ENCODE measurements around the gene KHK.
"Not testable (repeated sequence)": the region's sequence is repeated elsewhere in the genome, so short reads cannot be mapped to it uniquely, and the experiment has no call there.

The KHK gene

GRCh38 chr2:27097341-27097740 is 10.8 kb downstream of the KHK start:
- DNase-seq (ENCODE audit: low read depth): no peak

DNA sequence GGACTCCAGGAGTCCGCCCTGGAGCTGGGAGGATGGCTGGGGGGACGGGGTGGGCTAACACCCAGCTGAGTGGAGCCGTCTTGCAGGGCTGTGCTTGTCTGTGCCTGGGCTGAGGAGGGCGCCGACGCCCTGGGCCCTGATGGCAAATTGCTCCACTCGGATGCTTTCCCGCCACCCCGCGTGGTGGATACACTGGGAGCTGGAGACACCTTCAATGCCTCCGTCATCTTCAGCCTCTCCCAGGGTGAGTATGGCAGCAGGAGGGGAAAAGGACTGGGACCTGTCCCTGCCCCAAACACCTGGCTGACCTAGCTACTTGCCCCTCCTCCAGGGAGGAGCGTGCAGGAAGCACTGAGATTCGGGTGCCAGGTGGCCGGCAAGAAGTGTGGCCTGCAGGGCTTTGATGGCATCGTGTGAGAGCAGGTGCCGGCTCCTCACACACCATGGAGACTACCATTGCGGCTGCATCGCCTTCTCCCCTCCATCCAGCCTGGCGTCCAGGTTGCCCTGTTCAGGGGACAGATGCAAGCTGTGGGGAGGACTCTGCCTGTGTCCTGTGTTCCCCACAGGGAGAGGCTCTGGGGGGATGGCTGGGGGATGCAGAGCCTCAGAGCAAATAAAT is 12.9 kb downstream of the KHK start:
- no peak for DNase-seq (ENCODE audit: low read depth)

- DNase-seq (ENCODE audit: low read depth): no peak
Observed at GRCh38 chr2:27100036-27100435, 13.5 kb downstream of the KHK start.

GRCh38 chr2:27102329-27102728 is 15.8 kb downstream of the KHK start:
- no peak for DNase-seq (ENCODE audit: low read depth)

- no peak for DNase-seq (ENCODE audit: low read depth)
Observed at GRCh38 chr2:27105981-27106380, 19.4 kb downstream of the KHK start.

- no peak for DNase-seq (ENCODE audit: low read depth)
Observed at GRCh38 chr2:27108221-27108620, 21.6 kb downstream of the KHK start.

DNA sequence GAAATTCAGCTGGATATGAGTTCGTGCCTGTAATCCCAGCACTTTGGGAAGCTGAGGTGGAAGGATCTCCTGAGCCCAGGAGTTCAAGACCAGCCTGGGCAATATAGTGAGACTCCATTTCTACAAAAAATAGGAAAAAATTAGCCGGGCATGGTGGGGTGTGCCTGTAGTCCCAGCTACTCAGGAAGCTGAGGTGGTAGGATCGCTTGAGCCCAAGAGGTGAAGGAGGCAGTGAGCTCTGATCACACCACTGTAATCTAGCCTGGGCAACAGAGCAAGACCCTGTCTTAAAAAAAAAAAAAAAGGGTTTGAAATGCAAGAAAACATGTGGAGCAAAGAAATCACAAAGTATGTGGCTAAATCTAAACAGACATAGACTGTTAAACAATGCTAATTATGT is 22.5 kb downstream of the KHK start:
- DNase-seq (ENCODE audit: low read depth): no peak

GRCh38 chr2:27110603-27111352 is 24.2 kb downstream of the KHK start:
- not testable (repeated sequence) for DNase-seq (ENCODE audit: low read depth)

- DNase-seq (ENCODE audit: low read depth): not testable (repeated sequence)
Observed at GRCh38 chr2:27111392-27112078, 25.0 kb downstream of the KHK start.

- DNase-seq (ENCODE audit: low read depth): no peak
Observed at GRCh38 chr2:27115519-27115918, 28.9 kb downstream of the KHK start.

- no peak for DNase-seq (ENCODE audit: low read depth)
Observed at GRCh38 chr2:27117995-27118524, 31.5 kb downstream of the KHK start.

- no peak for DNase-seq (ENCODE audit: low read depth)
Observed at GRCh38 chr2:27118525-27119329, 32.2 kb downstream of the KHK start, which contains the start of gene CGREF1. Gene CGREF1, minus strand, starts transcription at chr2:27119128. Its CDS starts 14,762 bp downstream, at chr2:27104366.

DNA sequence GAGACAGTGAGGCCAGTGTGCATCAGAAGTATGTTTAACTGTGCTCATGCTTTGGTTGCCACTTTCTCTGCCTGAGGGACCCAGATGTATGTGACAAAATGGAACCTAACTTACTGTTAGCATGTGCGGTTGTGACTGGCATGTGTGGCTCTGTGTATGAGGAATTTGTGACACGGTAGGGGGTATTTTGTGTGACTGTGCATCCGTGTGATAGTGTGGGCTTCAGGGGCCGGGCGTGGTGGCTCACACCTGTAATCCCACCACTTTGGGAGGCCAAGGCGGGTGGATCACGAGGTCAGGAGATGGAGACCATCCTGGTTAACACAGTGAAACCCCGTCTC is 32.7 kb downstream of the KHK start:
- not testable (repeated sequence) for DNase-seq (ENCODE audit: low read depth)

DNA sequence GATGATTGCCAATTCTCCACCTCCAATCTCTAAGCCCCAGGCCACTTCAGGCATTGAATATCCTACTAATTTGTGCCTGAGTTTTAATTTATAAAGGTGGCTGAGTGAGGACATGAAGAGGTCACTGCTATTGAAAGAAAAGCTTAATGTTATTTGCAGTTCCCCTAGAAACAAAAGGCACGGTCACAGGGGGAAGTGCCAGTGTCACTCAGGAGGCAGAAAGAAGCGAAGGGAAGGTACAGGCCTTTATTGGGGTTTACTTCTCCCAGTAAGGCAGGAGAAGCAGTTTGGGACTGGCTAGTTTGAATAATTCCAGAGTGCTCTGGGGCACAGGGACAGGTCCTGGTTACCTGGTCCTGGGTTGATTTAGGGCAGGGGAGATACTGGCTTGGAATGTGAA is 35.3 kb downstream of the KHK start:
- no peak for DNase-seq (ENCODE audit: low read depth)

- DNase-seq (ENCODE audit: low read depth): no peak
Observed at GRCh38 chr2:27122791-27123190, 36.2 kb downstream of the KHK start.

DNA sequence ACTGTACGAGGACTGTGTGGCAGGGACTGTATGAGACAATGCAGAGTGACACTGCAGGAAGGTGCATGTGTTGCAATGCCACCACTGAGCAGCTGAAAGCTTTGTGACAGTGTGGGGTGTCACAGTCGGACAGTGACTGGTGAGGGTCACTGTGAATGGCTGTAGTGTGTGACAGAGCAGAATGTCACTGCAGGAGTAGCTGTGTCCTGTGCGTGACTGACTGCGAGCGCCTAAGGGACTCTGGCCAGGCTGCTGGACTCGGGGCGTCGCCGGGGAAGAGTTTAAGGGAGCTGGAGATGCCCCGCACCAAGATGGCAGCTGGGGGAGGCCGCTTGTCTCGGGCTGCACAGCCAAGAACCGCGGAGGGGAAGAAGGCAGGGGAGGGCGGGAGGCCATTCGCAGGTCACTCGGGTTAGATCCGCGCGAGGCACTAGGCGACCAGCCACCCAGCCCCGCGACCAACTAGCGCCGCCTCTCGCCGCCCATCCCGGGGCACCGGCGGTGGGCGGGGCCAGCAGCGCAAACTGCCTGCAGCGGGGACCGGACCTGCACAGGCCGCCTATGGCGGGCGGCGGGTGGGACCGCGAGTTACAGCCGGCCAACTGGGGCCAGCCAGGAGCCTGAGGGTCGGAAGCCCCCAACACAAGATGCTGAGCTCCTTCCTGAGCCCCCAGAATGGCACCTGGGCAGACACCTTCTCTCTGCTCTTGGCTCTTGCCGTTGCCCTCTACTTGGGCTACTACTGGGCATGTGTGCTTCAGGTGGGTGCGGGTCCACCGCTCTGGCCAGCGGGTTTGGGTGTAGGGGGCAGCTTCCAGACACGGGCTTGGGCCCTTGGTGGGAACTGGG is 37.0 kb downstream of the KHK start, which contains the start of gene ABHD1:
TSS of gene ABHD1 (plus strand) at position 514 of the 849 bp plus-strand sequence. CDS start at position 648, 134 bp downstream.
- no peak for DNase-seq (ENCODE audit: low read depth)

- DNase-seq (ENCODE audit: low read depth): no peak
Observed at GRCh38 chr2:27125104-27125503, 38.5 kb downstream of the KHK start.

GRCh38 chr2:27126252-27126710 is 39.7 kb downstream of the KHK start:
- DNase-seq (ENCODE audit: low read depth): no peak

GRCh38 chr2:27127883-27128667 is 41.5 kb downstream of the KHK start:
- no peak for DNase-seq (ENCODE audit: low read depth)
